Measurements from ENCODE around the gene CLEC11A.
"Not testable (repeated sequence)": the region's sequence is repeated elsewhere in the genome, so short reads cannot be mapped to it uniquely, and the experiment has no call there.

The CLEC11A gene

DNA sequence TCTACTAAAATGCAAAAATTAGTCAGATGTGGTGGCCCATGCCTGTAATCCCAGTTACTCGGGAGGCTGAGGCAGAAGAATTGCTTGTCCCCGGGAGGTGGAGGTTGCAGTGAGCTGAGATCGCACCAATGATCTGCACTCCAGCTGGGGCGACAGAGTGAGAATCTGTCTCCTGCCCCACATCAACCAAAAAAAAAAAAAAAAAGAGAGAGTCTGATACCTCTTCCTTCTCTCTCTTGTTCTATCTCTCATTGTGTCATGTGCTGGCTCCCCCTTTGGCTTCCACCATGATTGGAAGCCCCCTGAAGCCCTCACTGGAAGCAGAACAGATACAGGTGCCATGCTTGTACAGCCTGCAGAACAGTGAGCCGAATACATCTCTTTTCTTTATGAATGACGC, 20.4 kb downstream of the CLEC11A start:
- H3K9me3 Mint-ChIP-seq: no peaks in the 10 kb centered on the region

DNA sequence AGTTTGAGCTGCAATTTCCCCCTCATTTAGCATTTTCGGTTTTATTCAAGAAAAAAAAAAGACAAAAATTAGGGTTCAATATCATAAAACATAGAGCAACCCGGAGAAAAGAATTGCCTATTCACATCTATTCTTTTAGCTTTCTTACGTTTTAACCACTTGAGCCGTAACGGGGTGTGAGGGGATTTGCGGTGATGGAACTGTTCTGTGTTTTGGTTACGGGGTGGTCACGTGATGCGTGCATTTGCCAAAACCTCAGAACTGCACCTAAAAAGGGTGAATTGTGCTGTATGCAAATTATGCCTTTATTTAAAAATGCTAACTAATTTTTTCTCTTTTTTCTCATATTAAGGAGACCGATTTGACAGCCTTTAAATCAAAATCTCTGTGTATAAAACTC, 22.1 kb downstream of the CLEC11A start:
- Mint-ChIP-seq H3K27me3 (peaks cover 32 to 43% of the 10 kb centered on the region in 2 donors), H3K4me1 (no peaks in the 10 kb centered on the region), H3K27ac (no peak overlapping the region), H3K9me3 (no peaks in the 10 kb centered on the region), H3K4me3 (no peak overlapping the region), H3K36me3 (peaks cover 0 to 4% of the 10 kb centered on the region in 2 donors)
- no peak for DNase-seq
- no peak for ATAC-seq (replicated peaks)

More for the DNA sequence above, 20.4 kb downstream of the CLEC11A start:
- no peaks in the 10 kb centered on the region for H3K4me1 Mint-ChIP-seq
- ATAC-seq (replicated peaks) (no peak), DNase-seq (no peak)
- H3K27me3 Mint-ChIP-seq: peaks cover 45 to 55% of the 10 kb centered on the region in 2 donors
- no peak overlapping the region for H3K27ac Mint-ChIP-seq
- peaks cover 0 to 4% of the 10 kb centered on the region in 2 donors for H3K36me3 Mint-ChIP-seq
- H3K4me3 Mint-ChIP-seq: no peak overlapping the region

DNA sequence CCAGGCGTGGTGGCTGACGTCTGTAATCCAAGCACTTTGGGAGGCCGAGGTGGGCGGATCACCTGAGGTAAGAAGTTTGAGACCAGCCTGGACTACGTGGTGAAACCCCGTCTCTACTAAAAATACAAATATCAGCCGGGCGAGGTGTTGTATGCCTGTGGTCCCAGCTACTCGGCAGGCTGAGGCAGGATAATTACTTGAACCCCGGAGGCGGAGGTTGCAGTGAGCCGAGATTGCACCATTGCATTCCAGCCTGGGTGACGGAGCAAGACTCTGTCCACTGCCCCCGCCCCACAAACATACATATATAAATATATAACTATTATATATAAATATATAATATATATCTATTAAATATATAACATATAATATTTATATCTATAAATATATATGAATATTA, 24.0 kb downstream of the CLEC11A start:
- H3K4me3 Mint-ChIP-seq; H3K27ac Mint-ChIP-seq; ATAC-seq (replicated peaks); H3K4me1 Mint-ChIP-seq; H3K9me3 Mint-ChIP-seq; H3K36me3 Mint-ChIP-seq; DNase-seq: not testable (repeated sequence)
- H3K27me3 Mint-ChIP-seq: peaks cover 13 to 30% of the 10 kb centered on the region in 2 donors

DNA sequence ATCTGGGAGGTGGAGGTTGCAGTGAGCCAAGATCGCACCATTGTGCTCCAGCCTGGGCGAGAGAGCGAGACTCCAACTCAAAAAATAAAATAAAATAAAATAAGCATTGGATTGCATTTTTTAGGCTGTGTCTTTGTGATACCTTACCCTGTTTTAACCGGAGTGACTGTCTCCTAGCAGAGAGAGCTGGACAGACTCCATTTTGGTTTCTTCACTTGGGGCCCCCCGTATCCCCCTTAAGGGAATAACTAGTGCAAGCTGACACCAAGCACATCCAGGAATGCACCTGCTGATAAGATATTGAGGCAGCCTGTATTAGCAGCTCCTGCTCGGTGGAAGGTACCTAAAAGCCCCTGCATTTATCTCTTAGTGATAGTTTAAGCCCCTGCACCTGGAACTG, 26.3 kb downstream of the CLEC11A start:
- Mint-ChIP-seq H3K27me3 (peaks cover 9 to 23% of the 10 kb centered on the region in 2 donors), H3K4me3 (no peak overlapping the region), H3K4me1 (no peaks in the 10 kb centered on the region), H3K9me3 (no peaks in the 10 kb centered on the region), H3K27ac (no peak overlapping the region), H3K36me3 (no peaks in the 10 kb centered on the region)
- ATAC-seq (replicated peaks) (no peak), DNase-seq (no peak)

DNA sequence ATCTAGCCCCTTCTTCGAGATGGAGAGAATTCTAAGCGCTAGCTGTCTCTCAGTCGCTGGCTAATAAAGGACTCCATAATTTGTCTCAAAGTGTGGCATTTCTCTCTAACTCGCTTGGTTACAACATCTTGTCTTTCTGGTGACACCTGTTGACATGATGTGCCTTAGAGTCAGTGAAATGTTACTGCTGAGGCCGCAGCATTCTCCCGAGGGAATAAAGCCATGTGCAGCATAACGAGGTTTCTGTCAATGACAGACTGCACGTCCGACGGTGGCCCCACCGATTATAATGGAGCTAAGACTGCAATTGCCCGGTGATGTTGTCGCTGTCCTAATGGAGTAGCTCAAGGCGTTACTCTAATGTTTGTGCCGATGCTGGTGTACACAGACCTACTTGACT, 26.8 kb downstream of the CLEC11A start:
- H3K4me3 Mint-ChIP-seq: no peak overlapping the region
- no peaks in the 10 kb centered on the region for H3K9me3 Mint-ChIP-seq
- ATAC-seq (replicated peaks): no peak
- no peaks in the 10 kb centered on the region for H3K36me3 Mint-ChIP-seq
- H3K27me3 Mint-ChIP-seq: peaks cover 14 to 23% of the 10 kb centered on the region in 2 donors
- DNase-seq: no peak
- no peak overlapping the region for H3K27ac Mint-ChIP-seq
- no peaks in the 10 kb centered on the region for H3K4me1 Mint-ChIP-seq

DNA sequence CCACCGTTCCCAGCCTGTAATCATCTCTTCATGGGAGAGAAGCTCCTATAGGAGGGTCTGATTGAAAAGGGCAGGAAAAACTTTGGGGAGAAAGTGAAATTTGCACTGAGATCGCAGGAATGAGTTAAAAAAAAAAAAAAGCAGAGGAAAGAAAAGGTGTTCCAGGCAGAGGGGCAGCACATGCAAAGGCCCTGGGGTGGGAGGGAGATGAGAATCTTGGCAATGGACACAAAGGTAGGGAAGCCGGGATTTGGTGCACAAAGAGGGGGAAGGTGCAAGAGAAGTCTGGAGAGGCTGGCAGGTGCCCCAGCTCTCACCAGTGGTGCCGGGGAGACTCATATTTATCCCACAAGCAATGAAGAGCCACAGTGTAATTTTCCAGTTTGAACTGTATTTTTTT, 30.7 kb downstream of the CLEC11A start:
- Mint-ChIP-seq H3K36me3 (no peaks in the 10 kb centered on the region), H3K4me3 (no peak overlapping the region), H3K4me1 (no peaks in the 10 kb centered on the region), H3K9me3 (no peaks in the 10 kb centered on the region), H3K27ac (no peak overlapping the region), H3K27me3 (peaks cover 24 to 35% of the 10 kb centered on the region in 2 donors)
- no peak for ATAC-seq (replicated peaks)
- DNase-seq: no peak

DNA sequence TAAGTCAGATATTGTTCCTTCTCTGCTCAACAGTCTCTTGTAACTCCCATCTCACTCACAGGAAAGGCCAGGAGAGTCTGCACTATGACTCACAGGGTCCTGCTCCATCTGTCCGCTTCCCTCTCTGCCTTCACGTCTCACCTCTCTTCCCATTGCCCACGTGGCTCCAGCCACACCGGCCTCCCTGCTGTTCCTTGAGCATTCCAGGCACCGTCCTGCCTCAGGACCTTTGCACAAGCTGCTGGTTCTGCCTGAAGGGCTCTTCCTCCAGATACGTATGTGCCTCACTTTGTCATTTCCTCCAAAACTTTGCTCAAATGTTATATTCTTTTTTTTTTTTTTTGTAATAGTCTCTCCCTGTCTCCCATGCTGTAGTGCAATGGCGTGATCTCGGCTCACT, 33.1 kb downstream of the CLEC11A start:
- H3K9me3 Mint-ChIP-seq; H3K4me1 Mint-ChIP-seq; H3K27ac Mint-ChIP-seq; H3K36me3 Mint-ChIP-seq; H3K4me3 Mint-ChIP-seq; DNase-seq; ATAC-seq (replicated peaks): not testable (repeated sequence)
- H3K27me3 Mint-ChIP-seq: peaks cover 28 to 35% of the 10 kb centered on the region in 2 donors

DNA sequence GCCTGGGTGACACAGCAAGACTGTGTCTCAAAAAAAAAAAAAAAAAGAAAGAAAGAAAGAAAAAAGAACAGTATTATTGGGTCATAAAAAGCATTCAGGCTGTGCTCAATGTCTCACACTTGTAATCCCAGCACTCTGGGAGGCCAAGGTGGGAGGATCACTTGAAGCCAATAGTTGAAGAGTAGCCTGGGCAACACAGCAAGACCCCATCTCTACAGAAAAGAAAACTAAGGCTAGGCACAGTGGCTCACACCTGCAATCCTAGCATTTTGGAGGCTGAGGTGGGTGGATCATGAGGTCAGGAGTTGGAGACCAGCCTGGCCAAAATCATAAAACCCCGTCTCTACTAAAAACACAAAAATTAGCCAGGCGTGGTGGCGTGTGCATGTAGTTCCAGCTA, 34.5 kb downstream of the CLEC11A start:
- peaks cover 28 to 32% of the 10 kb centered on the region in 2 donors for H3K27me3 Mint-ChIP-seq
- H3K9me3 Mint-ChIP-seq; H3K4me3 Mint-ChIP-seq; H3K36me3 Mint-ChIP-seq; DNase-seq; H3K27ac Mint-ChIP-seq; ATAC-seq (replicated peaks); H3K4me1 Mint-ChIP-seq: not testable (repeated sequence)

DNA sequence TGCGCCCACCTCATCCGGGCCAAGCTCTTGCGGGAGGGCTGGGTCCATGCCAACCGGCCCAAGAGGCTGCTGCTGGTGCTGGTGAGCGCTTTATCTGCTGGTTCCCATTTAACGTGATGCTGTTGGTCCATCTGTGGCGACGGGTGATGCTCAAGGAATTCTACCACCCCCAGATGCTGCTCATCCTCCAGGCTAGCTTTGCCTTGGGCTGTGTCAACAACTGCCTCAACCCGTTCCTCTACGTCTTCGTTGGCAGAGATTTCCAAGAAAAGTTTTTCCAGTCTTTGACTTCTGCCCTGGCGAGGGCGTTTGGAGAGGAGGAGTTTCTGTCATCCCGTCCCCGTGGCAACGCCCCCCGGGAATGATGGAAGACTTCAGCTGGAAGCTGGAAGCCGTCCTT, 35.9 kb downstream of the CLEC11A start:
- not testable (repeated sequence) for DNase-seq; H3K4me1 Mint-ChIP-seq; H3K4me3 Mint-ChIP-seq; H3K27ac Mint-ChIP-seq; H3K36me3 Mint-ChIP-seq; ATAC-seq (replicated peaks); H3K9me3 Mint-ChIP-seq
- peaks cover 23 to 29% of the 10 kb centered on the region in 2 donors for H3K27me3 Mint-ChIP-seq

DNA sequence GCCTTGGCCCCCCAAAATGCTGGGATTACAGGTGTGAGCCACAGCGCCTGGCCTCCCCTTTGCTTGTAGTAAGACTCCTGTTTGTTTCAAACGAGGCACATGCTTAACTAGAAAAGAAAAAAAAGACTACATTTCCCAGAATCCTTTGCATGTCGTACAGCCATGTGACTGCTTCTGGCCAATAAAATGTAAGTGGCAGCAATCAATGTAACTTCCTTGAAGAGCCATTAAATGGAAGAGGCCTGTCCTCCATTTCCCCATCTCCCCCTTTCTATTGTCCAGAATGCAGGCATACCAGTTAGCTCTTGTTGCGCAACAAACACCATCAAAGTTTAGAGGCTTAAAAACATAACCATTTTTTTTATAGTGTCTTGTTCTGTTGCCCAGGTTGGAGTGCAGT, 36.7 kb downstream of the CLEC11A start:
- H3K27me3 Mint-ChIP-seq: peaks cover 21 to 31% of the 10 kb centered on the region in 2 donors
- no peak overlapping the region for H3K4me3 Mint-ChIP-seq
- peaks cover 0 to 3% of the 10 kb centered on the region in 2 donors for H3K9me3 Mint-ChIP-seq
- no peaks in the 10 kb centered on the region for H3K36me3 Mint-ChIP-seq
- ATAC-seq (replicated peaks) (no peak), DNase-seq (no peak)
- H3K4me1 Mint-ChIP-seq: no peaks in the 10 kb centered on the region
- no peak overlapping the region for H3K27ac Mint-ChIP-seq

DNA sequence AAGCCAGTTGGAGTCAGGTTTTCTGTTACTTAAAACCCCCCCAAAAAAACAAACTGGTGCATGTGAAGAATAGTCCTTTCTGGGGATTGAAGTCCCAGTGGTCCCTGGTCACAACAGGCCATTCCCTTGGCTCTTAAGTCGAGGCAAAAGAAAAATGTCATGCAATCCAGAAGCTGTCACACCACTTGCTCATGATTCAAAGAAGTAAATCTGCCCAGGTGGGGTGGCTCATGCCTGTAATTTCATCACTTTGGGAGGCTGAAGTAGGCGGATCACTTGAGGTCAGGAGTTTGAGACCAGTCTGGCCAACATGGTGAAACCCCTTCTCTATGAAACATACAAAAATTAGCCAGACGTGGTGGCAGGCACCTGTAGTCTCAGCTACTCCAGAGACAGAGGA, 38.3 kb downstream of the CLEC11A start:
- peaks cover 22 to 41% of the 10 kb centered on the region in 2 donors for H3K27me3 Mint-ChIP-seq
- ATAC-seq (replicated peaks); H3K9me3 Mint-ChIP-seq: not testable (repeated sequence)

DNA sequence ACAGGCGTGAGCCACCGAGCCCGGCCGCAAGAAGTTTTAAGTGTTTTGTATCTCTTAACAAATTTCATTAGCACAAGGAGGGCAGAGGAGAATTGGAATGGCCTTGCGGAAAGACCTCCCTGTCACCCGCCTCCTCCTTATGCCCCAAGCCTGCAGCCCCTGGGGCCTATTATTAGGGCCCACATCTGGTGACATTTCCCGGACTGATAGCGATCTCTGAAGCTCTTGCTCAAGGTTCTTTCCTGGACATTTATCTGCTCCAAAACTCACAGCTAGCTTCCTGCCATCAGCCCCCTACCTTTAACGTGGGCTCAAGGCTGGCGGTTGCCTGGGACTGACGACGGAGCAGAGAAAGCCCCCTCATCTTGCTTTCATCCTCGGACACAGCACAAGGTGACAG, 40.4 kb downstream of the CLEC11A start:
- DNase-seq; ATAC-seq (replicated peaks); H3K27ac Mint-ChIP-seq; H3K4me3 Mint-ChIP-seq; H3K9me3 Mint-ChIP-seq; H3K4me1 Mint-ChIP-seq; H3K36me3 Mint-ChIP-seq: not testable (repeated sequence)
- peaks cover 22 to 45% of the 10 kb centered on the region in 2 donors for H3K27me3 Mint-ChIP-seq

More for the DNA sequence above, 38.3 kb downstream of the CLEC11A start:
- not testable (repeated sequence) for H3K4me3 Mint-ChIP-seq, DNase-seq, H3K4me1 Mint-ChIP-seq, H3K27ac Mint-ChIP-seq, H3K36me3 Mint-ChIP-seq

DNA sequence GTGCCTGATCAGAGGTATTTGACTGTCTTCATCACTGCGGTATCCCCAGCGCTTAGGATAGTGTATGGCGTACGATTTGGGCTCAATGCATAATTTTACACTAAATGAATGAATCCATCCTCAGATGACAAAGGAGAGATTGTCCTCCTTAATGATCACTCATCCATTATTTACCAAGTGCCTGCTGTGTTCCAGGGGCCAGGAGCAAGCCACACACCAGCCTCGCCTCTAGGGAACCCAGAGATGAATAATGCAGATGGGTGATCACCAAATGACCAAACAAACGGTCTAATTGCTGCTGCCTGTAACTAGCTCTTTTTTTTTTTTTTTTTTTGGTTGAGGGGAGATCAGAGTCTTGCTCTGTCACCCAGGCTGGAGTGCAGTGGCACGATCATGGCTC, 41.2 kb downstream of the CLEC11A start:
- no peak overlapping the region for H3K27ac Mint-ChIP-seq
- peaks cover 19 to 42% of the 10 kb centered on the region in 2 donors for H3K27me3 Mint-ChIP-seq
- H3K4me3 Mint-ChIP-seq: no peak overlapping the region
- peaks cover 0 to 3% of the 10 kb centered on the region in 2 donors for H3K9me3 Mint-ChIP-seq
- no peak for DNase-seq
- H3K4me1 Mint-ChIP-seq: no peaks in the 10 kb centered on the region
- ATAC-seq (replicated peaks): no peak
- H3K36me3 Mint-ChIP-seq: no peaks in the 10 kb centered on the region

DNA sequence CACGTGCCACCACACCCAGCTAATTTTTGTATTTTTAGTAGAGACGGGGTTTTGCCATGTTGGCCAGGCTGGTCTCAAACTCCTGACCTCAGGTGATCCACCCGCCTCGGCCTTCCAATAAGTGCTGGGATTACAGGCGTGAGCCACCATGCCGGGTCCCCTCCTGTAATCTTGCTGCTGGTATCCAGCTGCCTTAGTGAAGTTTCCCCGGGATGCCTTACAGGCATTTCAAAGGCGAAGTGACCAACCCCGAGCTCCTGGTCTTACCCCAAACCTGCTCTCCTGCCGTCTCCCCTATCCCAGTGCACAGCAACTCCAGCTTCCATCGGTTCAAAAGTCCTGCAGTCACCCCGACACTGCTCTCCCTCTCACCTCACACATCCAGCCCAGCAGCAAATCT, 43.6 kb downstream of the CLEC11A start:
- DNase-seq; H3K4me1 Mint-ChIP-seq; ATAC-seq (replicated peaks); H3K36me3 Mint-ChIP-seq; H3K4me3 Mint-ChIP-seq; H3K27ac Mint-ChIP-seq; H3K9me3 Mint-ChIP-seq: not testable (repeated sequence)
- peaks cover 21 to 49% of the 10 kb centered on the region in 2 donors for H3K27me3 Mint-ChIP-seq

DNA sequence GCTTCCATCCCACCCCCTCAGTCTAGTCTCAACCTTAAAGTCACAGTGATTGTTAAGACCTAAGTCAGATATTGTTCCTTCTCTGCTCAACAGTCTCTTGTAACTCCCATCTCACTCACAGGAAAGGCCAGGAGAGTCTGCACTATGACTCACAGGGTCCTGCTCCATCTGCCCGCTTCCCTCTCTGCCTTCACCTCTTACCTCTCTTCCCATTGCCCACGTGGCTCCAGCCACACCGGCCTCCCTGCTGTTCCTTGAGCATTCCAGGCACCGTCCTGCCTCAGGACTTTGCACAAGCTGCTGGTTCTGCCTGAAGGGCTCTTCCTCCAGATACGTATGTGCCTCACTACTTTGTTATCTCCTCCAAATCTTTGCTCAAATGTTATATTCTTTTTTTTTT, 44.1 kb downstream of the CLEC11A start:
- not testable (repeated sequence) for DNase-seq; H3K4me3 Mint-ChIP-seq; H3K4me1 Mint-ChIP-seq; H3K27ac Mint-ChIP-seq; ATAC-seq (replicated peaks); H3K36me3 Mint-ChIP-seq; H3K9me3 Mint-ChIP-seq
- H3K27me3 Mint-ChIP-seq: peaks cover 21 to 49% of the 10 kb centered on the region in 2 donors

DNA sequence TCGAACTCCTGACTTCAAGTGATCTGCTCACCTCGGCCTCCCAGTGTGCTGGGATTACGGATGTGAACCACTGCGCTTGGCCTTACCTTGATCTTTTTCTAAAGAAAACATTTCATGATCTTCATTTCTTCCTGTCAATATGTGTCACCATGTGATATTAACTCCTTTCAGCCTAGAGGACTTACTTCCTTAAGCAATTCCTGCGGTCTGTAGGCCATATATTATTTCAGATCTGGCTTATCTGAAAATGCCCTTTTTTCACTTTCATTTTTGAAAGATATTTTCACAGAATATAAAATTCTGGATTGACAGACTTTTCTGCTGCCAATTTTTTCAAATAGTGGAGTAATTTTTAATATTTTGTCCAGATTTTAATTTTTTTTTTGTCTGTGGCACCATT, 45.1 kb downstream of the CLEC11A start:
- Mint-ChIP-seq H3K4me3 (no peak overlapping the region), H3K9me3 (no peaks in the 10 kb centered on the region), H3K27ac (no peak overlapping the region), H3K4me1 (no peaks in the 10 kb centered on the region), H3K27me3 (peaks cover 21 to 50% of the 10 kb centered on the region in 2 donors), H3K36me3 (no peaks in the 10 kb centered on the region)
- DNase-seq: no peak
- no peak for ATAC-seq (replicated peaks)

Measured in stimulated activated naive B cell treated with anti-CD40 and anti-IgM and Interleukin-4, amounts not matched to agents 10 μg/mL and 1 μg/mL and 100 μg/mL, for 72 hours (primary cell).